ENCODE measurements around the gene RUNDC3A.
"Not testable (repeated sequence)": the region's sequence is repeated elsewhere in the genome, so short reads cannot be mapped to it uniquely, and the experiment has no call there.

RUNDC3A gene

DNA sequence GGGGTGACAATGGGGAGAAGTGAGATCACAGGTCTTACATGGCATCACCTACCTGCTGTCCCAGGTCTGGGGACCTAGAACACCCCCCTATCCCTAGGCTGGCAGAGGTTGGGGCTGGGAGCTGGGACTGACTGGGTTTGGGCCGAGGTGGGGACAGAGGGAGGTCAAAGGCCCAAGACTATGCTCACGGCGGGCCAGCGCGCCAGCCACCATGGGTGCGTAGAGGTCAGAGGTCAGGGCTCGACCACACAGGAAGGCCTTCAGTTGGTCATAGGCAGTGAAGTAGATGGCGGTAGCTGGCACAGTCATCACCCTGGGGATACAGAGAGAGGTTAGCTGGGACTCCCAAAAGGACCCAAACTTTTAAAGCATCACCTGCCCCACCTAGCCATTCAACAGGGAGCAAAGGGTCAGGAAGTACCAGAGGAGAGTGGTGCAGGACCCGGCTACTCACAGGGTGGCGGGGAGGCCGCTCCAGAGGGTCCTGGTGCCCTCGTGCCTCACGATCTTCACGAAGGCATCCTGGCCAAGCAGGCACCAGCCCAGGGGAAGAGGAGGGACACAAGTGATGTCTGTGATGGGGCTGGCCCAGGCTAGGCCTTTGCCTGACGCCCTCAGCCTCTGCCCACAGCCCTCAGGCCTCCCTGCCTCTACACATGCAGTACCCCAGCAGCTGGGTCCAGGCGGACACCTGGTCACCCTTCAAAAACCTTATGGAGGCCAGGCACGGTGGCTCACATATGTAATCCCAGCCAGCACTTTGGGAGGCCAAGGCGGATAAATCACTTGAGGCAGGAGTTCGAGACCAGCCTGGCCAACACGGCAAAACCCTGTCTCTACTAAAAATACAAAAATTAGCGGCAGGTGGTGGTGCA lies 13.1 kb downstream of the RUNDC3A start:
- DNase-seq, result no peak

DNA sequence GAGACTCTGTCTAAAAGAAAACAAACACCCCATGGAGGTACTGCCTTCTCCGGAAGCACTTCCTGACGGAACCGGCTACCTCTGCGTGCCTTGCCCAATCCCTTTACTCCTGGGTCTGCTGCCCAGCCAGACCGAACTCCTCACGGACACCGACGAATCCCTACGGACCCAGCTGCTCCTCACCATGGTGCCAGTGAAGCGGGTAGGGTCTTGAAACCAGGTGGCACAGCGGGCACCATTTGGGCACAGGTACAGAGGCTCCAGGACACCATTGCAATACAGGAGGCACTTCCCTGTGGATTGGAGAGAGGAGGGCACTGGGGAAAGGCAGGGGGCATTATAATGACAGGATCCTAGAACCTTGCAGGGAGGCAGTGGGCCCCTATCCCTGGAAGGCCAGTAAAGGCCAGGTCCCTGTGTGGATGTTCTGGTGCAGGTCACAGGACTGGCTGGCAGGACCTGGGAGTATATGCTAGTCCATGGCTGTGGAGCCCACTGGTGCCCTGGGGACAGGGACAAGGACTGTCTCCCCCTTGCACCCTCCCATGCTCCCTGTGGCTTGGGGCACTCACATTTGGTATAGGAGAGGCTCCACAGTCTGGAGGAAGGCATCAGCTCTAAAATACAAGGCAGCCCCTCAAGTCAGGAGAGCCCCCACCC lies 14.0 kb downstream of the RUNDC3A start:
- DNase-seq, result no peak

DNA sequence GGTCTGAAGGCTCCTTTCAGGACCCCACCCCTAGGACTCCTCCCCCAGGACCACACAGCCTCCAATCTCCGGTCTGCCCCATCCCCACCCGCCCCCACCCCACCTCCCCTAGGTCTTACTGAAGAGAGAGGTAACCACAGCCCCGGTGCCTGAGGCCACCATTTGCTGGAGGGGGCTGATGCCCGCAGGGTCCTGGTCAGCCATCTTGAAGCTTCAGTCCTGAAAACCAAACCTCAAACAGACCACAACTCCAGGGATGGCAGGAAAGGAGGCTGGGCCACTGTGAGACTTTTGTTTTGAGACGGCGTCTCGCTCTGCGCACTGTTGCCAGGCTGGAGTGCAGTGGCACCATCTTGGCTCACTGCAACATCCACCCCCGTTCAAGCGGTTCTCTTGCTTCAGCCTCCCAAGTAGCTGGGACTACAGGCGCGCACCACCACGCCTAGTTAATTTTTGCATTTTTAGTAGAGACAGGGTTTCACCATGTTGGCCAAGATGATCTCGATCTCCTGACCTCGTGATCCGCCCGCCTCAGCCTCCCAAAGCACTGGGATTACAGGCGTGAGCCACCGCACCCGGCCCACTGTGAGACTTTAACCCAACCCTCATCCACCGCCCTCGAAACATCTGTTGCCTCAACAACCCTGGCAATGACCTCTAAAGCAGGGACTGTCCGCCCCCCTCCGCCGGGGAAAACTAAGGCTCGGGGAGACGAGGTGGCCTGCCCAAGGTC lies 15.1 kb downstream of the RUNDC3A start:
- DNase-seq, result no peak

DNA sequence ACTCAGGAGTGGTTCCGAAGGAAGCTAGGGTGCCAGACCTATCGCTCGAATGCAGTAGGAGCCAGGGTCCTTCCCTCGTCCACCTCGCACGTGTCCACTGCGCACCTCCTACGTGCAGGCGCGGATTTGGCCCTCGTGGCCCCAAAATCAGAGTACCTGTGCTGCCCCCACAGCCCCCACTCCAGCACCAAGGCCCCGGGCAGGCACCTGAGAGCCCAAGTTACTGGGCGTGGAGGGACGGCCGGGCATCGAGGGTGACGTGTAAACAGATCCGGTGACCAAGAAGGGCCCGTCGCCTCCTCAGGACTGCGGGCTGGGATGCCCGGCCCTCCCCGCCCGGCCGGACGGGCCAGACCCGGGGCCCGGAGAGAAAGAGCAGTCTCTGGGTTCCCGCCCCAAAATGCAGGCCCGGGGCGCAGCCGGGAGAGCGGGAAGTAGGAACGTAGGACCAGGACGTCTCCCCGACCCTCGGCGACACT lies 15.7 kb downstream of the RUNDC3A start:
- DNase-seq, result no peak

DNA sequence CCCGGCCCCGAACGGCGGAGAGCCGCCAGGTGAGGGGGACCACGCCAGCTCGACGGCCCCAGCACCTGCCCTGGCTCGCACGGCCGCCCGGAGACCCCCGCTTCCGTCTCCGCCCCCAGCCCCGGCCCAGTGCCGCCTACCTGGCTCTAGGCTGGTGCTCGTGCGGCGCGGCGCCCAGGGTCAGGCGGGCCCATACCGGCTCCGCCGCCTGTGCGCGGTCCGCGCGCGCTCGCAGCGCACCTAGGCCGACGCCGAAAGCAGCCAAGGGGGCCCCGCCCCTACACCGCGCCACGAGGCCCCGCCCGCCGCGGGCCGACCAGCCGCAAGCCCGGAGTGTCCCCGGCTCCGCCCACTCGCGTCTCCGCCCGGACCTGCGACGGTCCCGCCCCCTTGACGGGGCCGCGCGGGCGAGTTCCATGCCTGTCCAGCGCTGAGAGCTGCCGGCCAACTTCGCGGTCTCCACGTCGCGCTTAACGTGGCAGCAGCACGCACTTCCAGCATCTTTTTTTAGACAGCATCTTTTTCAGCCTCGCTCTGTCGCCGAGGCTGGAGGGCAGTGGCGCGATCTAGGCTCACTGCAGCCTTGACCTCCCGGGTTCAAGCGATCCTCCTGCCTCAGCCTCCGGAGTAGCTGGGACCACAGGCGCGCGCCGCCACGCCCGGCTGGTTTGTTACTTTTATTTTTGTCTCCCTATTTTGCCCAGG lies 16.3 kb downstream of the RUNDC3A start, which contains the start of gene SLC25A39:
SLC25A39 (minus strand) TSS at position 253 of the 705 bp plus-strand sequence. CDS start 1,261 bp downstream, outside the sequence.
- peak; percentile 89 for DNase-seq

DNA sequence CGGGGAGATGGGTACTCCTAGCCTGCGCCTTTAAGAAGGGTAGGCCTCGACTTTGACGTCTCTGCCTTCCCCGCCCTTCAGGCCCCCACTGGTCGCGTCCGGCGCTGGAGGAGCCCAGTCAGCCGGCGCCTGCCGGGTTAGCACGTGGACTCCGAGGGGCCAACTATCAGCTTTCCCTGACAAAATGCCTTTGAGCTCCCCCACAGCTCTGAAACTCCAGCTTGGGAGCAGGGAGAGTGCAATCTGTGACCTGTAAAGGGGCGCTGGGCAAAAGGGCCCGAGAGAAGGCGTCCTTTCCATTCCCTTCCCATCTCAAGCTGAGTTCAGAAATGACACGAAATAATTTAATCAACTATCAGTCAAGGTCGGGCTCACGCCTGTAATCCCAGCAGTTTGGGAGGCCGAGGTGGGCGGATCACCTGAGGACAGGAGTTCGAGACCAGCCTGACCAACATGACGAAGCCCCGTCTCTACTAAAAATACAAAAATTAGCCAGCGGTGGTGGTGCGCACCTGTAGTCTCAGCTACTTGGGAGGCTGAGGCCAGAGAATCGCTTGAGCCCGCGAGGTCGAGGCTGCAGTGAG lies 18.6 kb downstream of the RUNDC3A start:
- DNase-seq, result peak; percentile 91

DNA sequence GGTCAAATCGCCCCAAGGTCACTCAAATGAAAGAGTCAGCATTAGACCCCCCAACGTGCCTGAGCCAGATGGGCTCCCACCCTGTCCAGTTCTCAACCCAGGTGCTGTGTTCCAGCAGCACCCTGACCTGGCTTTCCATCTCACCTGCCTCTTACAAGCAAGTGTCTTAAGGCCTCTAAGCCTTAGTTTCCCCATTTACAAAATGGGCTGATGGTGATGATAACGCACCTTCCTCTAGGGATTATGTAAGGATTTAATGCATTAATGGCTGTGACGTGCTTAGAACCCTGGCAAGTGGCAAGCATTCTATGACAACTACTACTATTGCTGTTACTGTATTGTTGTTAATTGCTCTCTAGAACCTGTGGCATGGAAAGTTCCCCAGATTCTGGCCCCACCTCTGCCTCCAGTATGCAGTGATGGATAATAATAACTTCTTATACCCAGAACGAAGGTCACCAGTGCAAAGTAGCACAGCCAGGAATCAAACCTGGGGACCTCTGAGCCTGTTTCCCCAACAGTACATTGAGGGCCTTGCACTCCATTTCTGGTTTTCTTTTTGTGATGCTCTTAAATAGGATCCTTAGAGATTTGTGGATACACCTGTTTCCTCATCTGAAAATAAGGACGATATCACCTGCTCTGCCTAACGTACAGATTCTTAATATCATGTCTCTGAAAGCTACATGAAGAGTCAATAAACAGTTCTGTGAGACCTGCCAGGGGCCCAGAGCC lies 19.5 kb downstream of the RUNDC3A start:
- no peak for DNase-seq

DNA sequence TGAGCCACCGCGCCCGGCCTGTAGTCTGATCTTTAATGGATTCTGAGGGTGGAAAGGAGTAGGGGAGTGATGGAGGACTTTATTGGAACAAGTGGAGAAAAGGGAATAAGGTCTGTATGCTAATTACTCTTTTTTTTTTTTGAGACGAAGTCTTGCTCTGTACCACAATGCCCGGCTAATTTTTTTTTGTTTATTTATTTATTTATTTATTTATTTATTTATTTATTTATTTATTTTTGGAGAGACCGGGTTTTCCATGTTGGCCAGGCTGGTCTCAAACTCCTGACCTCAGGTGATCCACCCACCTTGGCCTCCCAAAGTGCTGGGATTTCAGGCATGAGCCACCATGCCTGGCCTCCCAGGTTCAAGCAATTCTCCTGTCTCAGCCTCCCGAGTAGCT lies 21.1 kb downstream of the RUNDC3A start:
- DNase-seq, result not testable (repeated sequence)

DNA sequence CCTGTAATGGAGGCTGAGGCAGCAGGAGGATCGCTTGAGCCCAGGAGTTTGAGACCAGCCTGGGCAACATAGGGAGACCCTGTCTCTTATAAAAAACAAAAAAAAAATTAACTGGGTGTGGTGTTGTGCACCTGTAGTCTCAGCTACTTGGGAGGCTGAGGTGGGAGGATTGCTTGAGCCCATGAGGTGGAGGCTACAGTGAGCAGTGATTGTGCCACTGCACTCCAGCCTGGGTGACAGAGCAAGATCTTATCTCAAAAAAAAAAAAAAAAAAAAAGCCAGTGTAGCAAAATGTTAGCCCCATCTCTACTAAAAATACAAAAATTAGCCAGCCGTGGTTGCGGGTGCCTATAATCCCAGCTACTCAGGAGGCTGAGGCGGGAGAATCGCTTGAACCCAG lies 21.9 kb downstream of the RUNDC3A start:
- DNase-seq, result not testable (repeated sequence)

DNA sequence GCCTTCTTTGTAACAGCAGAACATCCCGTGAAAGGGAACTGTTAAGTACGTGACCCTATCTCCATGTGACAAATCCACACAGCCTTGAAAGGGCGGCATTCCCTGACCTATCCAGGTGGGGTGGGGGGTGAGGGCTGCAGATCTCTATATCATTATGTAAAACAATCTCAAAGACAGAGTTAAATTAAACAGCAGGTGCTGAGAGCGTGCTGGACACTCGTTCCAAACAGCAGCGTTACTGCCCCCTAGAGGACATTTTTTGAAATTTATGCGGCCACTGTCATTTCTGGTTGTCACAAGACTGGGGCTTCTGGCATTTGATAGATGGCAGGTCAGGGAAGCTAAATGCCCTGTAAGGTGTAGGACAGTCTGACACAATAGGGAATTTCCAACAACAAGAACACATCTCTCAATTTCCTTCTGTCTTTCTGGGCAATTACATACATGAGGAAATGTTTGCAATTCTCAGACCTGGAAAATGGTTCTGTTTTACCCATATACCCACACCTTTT lies 22.9 kb downstream of the RUNDC3A start:
- peak; percentile 85 for DNase-seq

DNA sequence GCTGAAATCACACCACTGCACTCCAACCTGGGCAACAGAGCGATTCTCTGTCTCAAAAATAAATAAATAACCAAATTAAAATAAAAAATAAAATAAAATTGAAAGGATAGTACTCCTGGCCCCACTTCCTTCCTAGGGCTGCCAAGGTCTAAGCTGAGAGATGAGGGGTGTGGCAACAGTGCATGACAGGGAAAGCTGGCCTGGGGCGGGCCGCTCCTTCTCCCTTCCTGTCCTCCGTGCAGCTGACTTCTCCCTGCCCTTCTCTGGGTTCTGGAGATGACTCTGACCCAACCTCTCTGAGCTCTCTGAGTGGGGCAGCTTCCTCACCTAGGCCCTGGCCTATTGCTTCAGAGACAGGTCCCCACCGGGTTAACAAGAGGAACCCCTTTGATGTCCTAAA lies 25.0 kb downstream of the RUNDC3A start:
- no peak for DNase-seq

DNA sequence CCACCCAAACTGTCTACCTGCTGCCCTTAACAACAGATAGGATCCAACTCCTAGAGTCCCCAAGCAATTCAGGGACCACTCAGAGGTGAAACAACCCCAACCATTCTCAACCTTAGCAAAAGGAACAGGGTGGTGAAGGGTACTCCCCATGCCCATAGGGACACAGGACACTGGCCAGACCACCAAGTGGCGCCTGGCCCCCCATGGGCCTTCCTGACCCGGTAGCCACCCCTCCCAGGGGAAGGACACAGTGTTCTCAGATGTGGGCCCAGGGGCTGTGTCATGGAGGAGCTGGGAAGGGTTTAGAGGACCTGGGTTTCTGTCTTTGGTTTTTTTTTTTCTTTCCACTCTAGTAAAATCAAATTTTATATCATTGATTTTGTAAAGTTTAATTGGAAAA lies 25.9 kb downstream of the RUNDC3A start:
- no peak for DNase-seq

DNA sequence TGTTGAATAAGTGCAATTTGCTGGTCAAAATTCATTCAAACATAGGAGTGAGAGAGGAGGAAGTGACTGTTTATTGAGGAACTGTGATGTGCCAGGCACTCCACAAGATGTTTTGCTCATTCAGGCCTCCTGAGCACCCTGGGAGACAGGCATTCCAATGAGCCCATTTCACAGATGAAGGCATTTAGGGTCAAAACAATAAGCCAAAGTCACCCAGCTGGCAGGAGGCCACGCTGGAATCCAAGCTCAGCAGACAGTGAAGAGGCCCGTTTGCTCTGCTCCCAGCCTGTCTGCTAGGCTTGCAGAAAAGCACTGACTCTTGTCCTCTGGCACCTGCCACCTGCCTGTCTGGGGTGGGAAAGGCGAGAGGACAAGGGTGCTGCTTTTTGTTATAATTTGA lies 26.3 kb downstream of the RUNDC3A start:
- DNase-seq, result no peak

DNA sequence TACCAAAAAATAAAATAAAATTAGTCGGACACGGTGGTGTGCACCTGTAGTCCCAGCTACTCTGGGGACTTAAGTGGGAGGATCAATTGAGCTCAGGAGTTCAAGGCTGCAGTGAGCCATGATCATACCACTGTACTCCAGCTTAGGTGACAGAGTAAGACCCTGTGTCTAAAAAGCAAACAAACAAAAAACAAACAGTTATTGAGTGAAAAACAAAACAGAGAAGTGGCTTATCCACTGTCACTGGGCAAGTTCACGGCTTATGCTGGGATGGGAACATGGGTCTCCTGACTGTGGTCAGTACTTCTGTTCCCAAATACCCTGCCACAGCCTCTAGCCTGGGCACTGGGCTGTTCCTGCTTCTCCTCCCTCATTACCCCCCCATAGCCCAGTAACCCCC lies 27.2 kb downstream of the RUNDC3A start:
- DNase-seq, result no peak

DNA sequence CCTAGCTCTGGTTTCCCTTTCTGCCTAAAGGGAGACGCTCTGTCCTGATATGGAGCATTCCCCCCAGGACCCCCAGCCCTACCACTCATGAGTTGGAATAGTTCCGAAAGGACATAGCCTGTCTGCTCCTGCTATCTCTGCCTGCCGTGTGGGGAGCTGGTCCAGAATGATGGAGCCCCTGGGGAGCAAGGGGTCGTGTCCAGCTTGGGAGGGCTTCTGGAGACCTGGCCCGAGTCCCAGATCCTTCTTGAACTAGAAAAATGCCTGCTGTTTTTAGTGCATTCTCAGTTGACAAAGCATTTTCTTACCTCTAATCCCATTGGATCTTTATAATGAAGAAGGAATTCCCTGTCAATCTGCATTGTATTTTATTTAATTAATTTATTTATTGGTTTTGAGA lies 27.6 kb downstream of the RUNDC3A start:
- DNase-seq, result no peak

DNA sequence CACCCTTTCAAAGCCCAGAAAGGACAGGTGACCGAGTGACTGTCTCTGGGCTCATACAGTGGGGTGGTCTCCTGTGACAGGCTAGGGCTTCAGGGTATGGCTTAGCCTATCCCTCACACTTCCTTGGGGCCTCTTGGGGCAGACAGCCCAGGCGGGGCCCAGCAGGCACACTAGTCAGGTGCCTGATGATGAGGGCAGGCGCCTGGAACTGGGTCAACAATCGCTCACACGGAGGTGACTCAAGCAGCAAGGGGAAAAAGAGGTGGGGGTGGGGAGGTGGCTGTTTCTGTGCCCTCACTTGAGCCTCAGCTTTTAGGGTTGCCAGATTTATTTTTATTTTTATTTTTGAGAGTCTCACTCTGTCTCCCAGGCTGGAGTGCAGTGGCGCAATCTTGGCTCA lies 30.3 kb downstream of the RUNDC3A start:
- DNase-seq, result no peak

DNA sequence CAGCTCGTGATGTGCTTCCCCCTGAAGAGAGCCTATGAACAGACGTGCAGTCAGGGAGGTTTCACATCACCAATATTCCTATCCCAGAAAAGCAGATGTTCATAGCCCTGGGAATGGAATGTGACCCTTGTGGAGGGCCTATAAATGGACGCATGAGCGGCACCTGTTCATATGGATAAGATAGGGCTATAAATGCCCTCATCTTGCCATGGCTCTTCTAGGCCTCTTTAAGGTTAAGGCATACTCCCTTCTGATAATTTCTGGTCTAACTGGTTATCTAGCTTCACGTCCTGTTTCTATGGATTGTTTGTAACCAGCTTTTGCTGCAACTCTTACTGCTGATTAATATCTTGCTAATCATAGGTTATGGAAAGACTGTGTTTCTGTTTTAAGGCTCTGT lies 32.2 kb downstream of the RUNDC3A start:
- DNase-seq, result not testable (repeated sequence)

DNA sequence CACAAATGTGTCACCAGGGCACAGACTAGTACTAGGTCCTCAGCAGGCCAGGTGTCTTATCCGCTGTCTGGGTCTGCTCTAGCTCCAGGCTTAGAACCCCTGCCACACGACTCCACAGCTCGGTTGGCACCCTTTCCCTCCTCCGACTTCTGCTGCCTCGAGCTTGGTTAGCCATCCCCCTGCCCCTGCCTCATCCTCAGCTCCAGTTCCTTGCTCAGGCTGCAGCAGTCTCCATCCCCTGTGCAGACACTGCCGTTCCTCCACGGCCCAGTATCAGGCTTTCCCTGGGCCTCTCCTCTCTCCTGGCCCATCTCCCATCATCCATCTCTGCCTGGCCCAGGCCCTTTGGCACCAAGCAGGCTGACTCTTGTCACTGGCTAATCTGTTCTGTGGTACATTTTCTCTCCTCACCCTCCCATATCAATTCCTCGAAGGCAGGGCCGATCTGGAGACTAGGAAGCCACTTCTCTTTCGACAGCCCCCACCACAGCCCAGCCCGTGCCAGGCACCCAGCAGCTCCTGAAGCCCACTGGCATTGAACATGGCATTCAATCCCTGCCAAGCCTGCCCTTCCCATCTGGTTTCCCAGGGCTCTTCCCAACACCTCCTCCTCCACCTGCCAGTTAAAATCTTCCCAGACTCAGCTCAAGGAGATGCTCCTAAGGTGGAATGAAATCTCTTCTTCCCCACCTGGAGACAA lies 35.3 kb downstream of the RUNDC3A start:
- no peak for DNase-seq

DNA sequence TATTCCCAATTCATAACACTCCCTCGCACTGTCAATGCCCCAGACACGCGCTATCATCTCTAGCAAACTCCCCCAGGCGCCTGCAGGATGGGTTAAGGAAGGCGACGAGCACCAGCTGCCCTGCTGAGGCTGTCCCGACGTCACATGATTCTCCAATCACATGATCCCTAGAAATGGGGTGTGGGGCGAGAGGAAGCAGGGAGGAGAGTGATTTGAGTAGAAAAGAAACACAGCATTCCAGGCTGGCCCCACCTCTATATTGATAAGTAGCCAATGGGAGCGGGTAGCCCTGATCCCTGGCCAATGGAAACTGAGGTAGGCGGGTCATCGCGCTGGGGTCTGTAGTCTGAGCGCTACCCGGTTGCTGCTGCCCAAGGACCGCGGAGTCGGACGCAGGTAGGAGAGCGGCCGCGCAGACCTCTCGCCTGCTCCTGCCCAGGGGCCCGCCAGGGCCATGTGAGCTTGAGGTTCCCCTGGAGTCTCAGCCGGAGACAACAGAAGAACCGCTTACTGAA lies 36.6 kb downstream of the RUNDC3A start, which contains the start of gene GRN:
GRN (plus strand) TSS at position 364 of the 515 bp plus-strand sequence. CDS start 3,863 bp downstream, outside the sequence.
- DNase-seq, result peak; percentile 97

DNA sequence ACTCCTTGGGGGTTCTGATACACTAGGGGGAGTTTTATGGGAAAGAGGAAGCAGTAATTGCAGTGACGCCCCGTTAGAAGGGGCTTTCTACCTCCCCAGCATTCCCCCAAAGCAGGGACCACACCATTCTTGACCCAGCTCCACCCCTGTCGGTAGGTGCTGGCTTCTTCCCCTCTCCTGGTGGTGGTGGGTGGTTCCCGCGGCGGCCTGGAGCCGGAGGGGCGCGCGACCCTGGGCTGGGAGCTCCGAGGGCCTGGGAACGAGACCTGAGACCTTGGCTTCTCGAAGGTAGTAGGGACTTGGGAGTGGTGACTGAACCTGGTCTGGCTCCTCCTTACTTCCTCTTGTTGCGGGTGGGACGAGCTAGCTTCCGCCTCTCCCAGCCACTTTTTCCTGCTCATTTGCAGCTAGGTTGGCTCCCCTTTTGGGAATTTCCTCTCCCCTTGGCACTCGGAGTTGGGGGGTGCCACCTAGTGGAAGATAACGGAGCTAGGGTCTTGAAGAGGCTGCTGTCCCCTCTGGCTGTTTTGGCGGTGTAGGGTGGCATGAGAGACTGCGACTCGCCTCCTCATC lies 37.1 kb downstream of the RUNDC3A start:
- DNase-seq, result peak; percentile 64
